Uterus (tissue), 4 donors: Measurements from ENCODE around the gene PLD2. TPM values are rescaled to one million over a fixed set of nuclear protein-coding genes. Genes with fewer than 3 reads are reported as not detected.
"Not testable (repeated sequence)": the region's sequence is repeated elsewhere in the genome, so short reads cannot be mapped to it uniquely, and the experiment has no call there.

ENCODE experiments used
- DNase-seq, 2 donors: peaks; one replicate each; pipeline ENCODE4 v3.0.0-alpha.2; 2019 to 2020
- H3K27ac ChIP-seq, 2 donors: fragments of 200-600 bp; sonication (generic); 1 replicate in 1 of 2; 2 replicates in 1 of 2; pipeline ENCODE4 v1.5.1; 2016 to 2018
- H3K27me3 ChIP-seq, 2 donors: fragments of 200-600 bp; sonication (generic); one replicate each; pipeline ENCODE4 v1.5.1; 2018 to 2019; ENCODE audit warnings: control low read depth in 1 of 2
- H3K36me3 ChIP-seq, 2 donors: fragments of 200-600 bp; sonication (generic); one replicate each; pipeline ENCODE4 v1.5.1; 2019; ENCODE audit warnings: control low read depth in 1 of 2
- H3K4me1 ChIP-seq, 2 donors: fragments of 200-600 bp; sonication (generic); one replicate each; pipeline ENCODE4 v1.5.1; 2018 to 2019; ENCODE audit warnings: control low read depth in 1 of 2
- H3K4me3 ChIP-seq, 2 donors: fragments of 200-600 bp; sonication (generic); 1 replicate in 1 of 2; 2 replicates in 1 of 2; pipeline ENCODE4 v1.5.1; 2018 to 2019; ENCODE audit warnings: mild to moderate bottlenecking in 1 of 2
- H3K9me3 ChIP-seq, 2 donors: fragments of 200-600 bp; sonication (generic); one replicate each; pipeline ENCODE4 v1.5.1; 2019; ENCODE audit warnings: control low read depth in 1 of 2
- POLR2A ChIP-seq, 2 donors: fragments of 450-650 bp; IDR thresholded peaks; one replicate each; pipeline ENCODE4 v1.6.1; 2016; ENCODE audit warnings: antibody characterized with exemption in 2 of 2, mild to moderate bottlenecking in 1 of 2, moderate library complexity in 1 of 2
- intact Hi-C: fragments of 100-400 bp; cut with DNase I; formaldehyde crosslinking; loops from one replicate; pipeline ENCODE4 v1.15.1; 2023; ENCODE audit warnings: low total_unique reads
- total RNA-seq, 4 donors: library from RNA; depleted of rRNA in 3 of 4; stranded (reverse); fragments of >200 nt in 3 of 4; gene quantifications; one replicate each; pipeline versions ENCODE4 v1.1.0 to v1.2.4, GENCODE V29; 2014 to 2023
- TF ChIP-seq, protein P1 (sequence below), 4 experiments: fragments of 200-600 bp in 2 of 4; fragments of 450-650 bp in 2 of 4; sonication (generic) in 2 of 4; IDR thresholded peaks; one replicate each; pipeline ENCODE4 v1.5.1; 2016 to 2019; ENCODE audit warnings: antibody characterized with exemption in 4 of 4, mild to moderate bottlenecking in 2 of 4, moderate library complexity in 1 of 4
- donor health status: DM: yes; HTN: yes; CAD: no.

PLD2 gene
- total RNA-seq, 4 donors from 2014 or later, result 10.0 to 54.3 (median 25.1) TPM

GRCh38 chr17:4823373-4824089 lies 16.6 kb downstream of the PLD2 start:
- DNase-seq, result no peak
- H3K9me3 ChIP-seq, result no peaks in the 10 kb centered on the region
- H3K4me1 ChIP-seq, result no peaks in the 10 kb centered on the region
- no peak for TF ChIP-seq POLR2A (IDR thresholded peaks at IDR 0.05)
- TF ChIP-seq, protein P1, sequence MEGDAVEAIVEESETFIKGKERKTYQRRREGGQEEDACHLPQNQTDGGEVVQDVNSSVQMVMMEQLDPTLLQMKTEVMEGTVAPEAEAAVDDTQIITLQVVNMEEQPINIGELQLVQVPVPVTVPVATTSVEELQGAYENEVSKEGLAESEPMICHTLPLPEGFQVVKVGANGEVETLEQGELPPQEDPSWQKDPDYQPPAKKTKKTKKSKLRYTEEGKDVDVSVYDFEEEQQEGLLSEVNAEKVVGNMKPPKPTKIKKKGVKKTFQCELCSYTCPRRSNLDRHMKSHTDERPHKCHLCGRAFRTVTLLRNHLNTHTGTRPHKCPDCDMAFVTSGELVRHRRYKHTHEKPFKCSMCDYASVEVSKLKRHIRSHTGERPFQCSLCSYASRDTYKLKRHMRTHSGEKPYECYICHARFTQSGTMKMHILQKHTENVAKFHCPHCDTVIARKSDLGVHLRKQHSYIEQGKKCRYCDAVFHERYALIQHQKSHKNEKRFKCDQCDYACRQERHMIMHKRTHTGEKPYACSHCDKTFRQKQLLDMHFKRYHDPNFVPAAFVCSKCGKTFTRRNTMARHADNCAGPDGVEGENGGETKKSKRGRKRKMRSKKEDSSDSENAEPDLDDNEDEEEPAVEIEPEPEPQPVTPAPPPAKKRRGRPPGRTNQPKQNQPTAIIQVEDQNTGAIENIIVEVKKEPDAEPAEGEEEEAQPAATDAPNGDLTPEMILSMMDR (IDR thresholded peaks at IDR 0.05), result no peak
- H3K27ac ChIP-seq, result no peak overlapping the region
- intact Hi-C loops, result no loop called here
- H3K4me3 ChIP-seq, result no peak overlapping the region
- no peaks in the 10 kb centered on the region for H3K36me3 ChIP-seq
- H3K27me3 ChIP-seq, result no peaks in the 10 kb centered on the region

- H3K27me3 ChIP-seq, result no peaks in the 10 kb centered on the region
- no peaks in the 10 kb centered on the region for H3K36me3 ChIP-seq
- no peaks in the 10 kb centered on the region for H3K4me1 ChIP-seq
- no peak overlapping the region for H3K27ac ChIP-seq
- intact Hi-C loops, result no loop called here
- TF ChIP-seq POLR2A (IDR thresholded peaks at IDR 0.05), result no peak
- TF ChIP-seq, protein P1 (IDR thresholded peaks at IDR 0.05), result no peak
- no peak overlapping the region for H3K4me3 ChIP-seq
- no peak for DNase-seq
- no peaks in the 10 kb centered on the region for H3K9me3 ChIP-seq
These were observed 20.4 kb downstream of the PLD2 start for GRCh38 chr17:4827399-4827798.

DNA sequence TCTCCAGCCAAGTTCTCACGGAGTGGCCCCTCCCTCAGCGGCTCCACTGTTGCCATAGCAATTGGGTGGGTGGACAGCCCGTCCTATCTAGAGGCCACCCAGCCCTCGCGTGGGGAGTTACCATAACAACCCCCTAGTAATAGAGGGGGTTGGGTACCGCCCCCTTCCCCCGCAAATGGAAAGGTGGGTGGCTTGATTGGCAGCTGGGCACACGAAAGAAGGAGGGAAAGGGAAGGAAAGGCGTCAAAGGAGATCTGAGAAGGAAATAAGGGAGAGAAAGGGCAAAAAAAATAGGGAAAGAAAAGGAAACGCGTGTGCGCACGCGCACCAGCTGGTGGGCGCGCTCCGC lies 25.9 kb downstream of the PLD2 start:
- intact Hi-C loops, result not testable (repeated sequence)

DNA sequence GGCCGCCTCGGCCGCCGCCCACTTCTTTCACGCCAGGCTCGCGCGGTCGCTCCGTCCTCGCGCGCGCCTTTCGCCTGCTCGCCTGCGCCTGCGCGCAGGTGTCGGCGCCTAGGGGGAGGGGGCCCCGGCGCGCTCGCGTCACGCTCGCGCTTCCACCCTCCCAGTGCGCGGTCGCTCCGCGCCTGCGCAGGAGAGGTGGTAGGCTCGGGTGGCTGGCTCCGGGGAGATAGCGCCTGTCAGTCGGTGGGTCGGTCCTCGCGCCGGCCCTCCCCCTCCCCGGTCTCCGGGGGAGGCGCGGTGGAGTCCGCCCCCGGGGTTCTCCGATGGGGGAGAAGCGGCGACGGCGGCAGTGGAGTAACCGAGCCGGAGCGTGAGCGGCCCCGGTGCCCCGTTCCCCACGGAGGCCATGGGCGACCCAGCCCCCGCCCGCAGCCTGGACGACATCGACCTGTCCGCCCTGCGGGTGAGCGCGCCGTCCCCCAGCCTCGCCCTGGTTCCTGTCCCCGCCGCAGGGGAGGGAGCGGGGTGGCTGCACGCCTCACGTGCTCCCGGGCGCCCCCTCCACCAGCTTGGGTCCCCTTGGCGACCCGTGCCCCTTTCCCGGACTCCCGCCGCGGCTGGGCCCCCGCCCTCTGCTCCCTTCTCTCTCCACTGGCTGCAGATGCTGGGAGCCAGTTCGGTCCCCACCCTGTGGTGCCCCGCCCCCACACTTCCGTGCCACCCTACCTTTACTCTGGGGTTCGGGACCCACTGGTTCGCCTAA lies 26.4 kb downstream of the PLD2 start, which contains the start of gene MINK1:
TSS of gene MINK1 (plus strand) at position 163 of the 763 bp plus-strand sequence. CDS start at position 407, 244 bp downstream.
- peak; percentile 83 to 91 for DNase-seq
- intact Hi-C loops, result no loop called here
- no peaks in the 10 kb centered on the region for H3K9me3 ChIP-seq
- TF ChIP-seq, protein P1 (IDR thresholded peaks at IDR 0.05), result no peak
- TF ChIP-seq POLR2A (IDR thresholded peaks at IDR 0.05), result peak; percentile 86 to 91
- peak within 1 kb of the TSS; percentile 82 to 83 for H3K27ac ChIP-seq
- peaks cover 0 to 4% of the 10 kb centered on the region in 2 donors for H3K4me1 ChIP-seq
- H3K27me3 ChIP-seq, result no peaks in the 10 kb centered on the region
- no peaks in the 10 kb centered on the region for H3K36me3 ChIP-seq
- H3K4me3 ChIP-seq, result peak within 1 kb of the TSS; percentile 78 to 81

More for the DNA sequence above, 25.9 kb downstream of the PLD2 start:
- H3K9me3 ChIP-seq, H3K4me1 ChIP-seq, DNase-seq, H3K36me3 ChIP-seq, H3K27me3 ChIP-seq: not testable (repeated sequence)
- Histone ChIP-seq H3K27ac (peak overlapping the region; percentile 82 to 83), H3K4me3 (peak overlapping the region; percentile 78 to 81)

- intact Hi-C loops, result no loop called here
- TF ChIP-seq, protein P1 (IDR thresholded peaks at IDR 0.05), result no peak
- Histone ChIP-seq H3K36me3 (no peaks in the 10 kb centered on the region), H3K27ac (peak overlapping the region; percentile 82 to 83), H3K4me1 (peaks cover 0 to 4% of the 10 kb centered on the region in 2 donors), H3K27me3 (no peaks in the 10 kb centered on the region), H3K4me3 (peak overlapping the region; percentile 78 to 81), H3K9me3 (no peaks in the 10 kb centered on the region)
- no peak for DNase-seq
These were observed 27.2 kb downstream of the PLD2 start for GRCh38 chr17:4833941-4834680.
